Transverse colon (tissue), 4 donors: ENCODE measurements around the gene ADAM10. TPM values are rescaled to one million over a fixed set of nuclear protein-coding genes. Genes with fewer than 3 reads are reported as not detected.

Experiments
- DNase-seq: peaks from one replicate; pipeline ENCODE4 v3.0.0-alpha.2; 2019
- H3K27ac ChIP-seq, 4 donors: fragments of 200-600 bp; sonication (generic); 2 replicates each; pipeline ENCODE4 v1.5.1; 2016 to 2018; ENCODE audit warnings: inconsistent platforms in 4 of 4
- H3K27me3 ChIP-seq: fragments of 200-600 bp; sonication (generic); 2 replicates; pipeline ENCODE4 v1.5.1; 2017; ENCODE audit warnings: inconsistent platforms
- H3K36me3 ChIP-seq, 4 donors: fragments of 200-600 bp; sonication (generic); 2 replicates each; pipeline ENCODE4 v1.5.1; 2017 to 2019; ENCODE audit warnings: inconsistent platforms in 4 of 4
- H3K4me1 ChIP-seq, 4 donors: fragments of 200-600 bp; sonication (generic); 2 replicates each; pipeline ENCODE4 v1.5.1; 2017 to 2020; ENCODE audit warnings: inconsistent platforms in 4 of 4
- H3K4me3 ChIP-seq, 4 donors: fragments of 200-600 bp; sonication (generic); 1 replicate in 1 of 4; 2 replicates in 3 of 4; pipeline versions ENCODE4 v1.5.1 to v1.6.1; 2017 to 2019; ENCODE audit warnings: inconsistent platforms in 4 of 4
- H3K9me3 ChIP-seq, 2 donors: fragments of 200-600 bp; sonication (generic); 2 replicates each; pipeline ENCODE4 v1.5.1; 2017 to 2019; ENCODE audit warnings: inconsistent platforms in 2 of 2
- CTCF ChIP-seq, 5 experiments: fragments of 200-600 bp in 3 of 5; fragments of 450-650 bp in 2 of 5; sonication (generic) in 3 of 5; IDR thresholded peaks; 1 replicate in 2 of 5; 2 replicates in 3 of 5; pipeline ENCODE4 v1.5.1; 2016 to 2017; ENCODE audit warnings: antibody characterized with exemption in 5 of 5, inconsistent platforms in 3 of 5, mild to moderate bottlenecking in 2 of 5, moderate library complexity in 1 of 5
- EP300 ChIP-seq: sonication (generic); formaldehyde crosslinking; IDR thresholded peaks from one replicate; pipeline ENCODE4 v1.6.1; 2017; ENCODE audit warnings: antibody characterized with exemption, low read depth
- POLR2A ChIP-seq: fragments of 450-650 bp; IDR thresholded peaks from one replicate; pipeline ENCODE4 v1.6.1; 2016; ENCODE audit warnings: antibody characterized with exemption, mild to moderate bottlenecking, moderate library complexity
- POLR2AphosphoS5 ChIP-seq, 3 donors: sonication (generic); formaldehyde crosslinking; IDR thresholded peaks; one replicate each; pipeline ENCODE4 v1.6.1; 2016; ENCODE audit warnings: antibody characterized with exemption in 3 of 3
- WGBS, 2 donors: methylation state at CpG; one replicate each; pipeline ENCODE4 v1.1.5; 2018; ENCODE audit warnings: low coverage in 1 of 2; 5-methylcytosine and 5-hydroxymethylcytosine counted together
- in situ Hi-C, 4 donors: fragments of 200-750 bp; cut with MboI; loops; one replicate each; pipeline versions ENCODE4 v1.15.0 to v1.15.1; 2017; ENCODE audit warnings: low sequenced_read_pairs in 3 of 4, low pct_ligation_motif_present in 1 of 4, low pct_unique_long_range_greater_than_20kb in 1 of 4
- intact Hi-C: fragments of 100-400 bp; cut with DNase I; formaldehyde crosslinking; loops from one replicate; pipeline ENCODE4 v1.15.1; 2023; ENCODE audit warnings: low total_unique reads
- total RNA-seq, 4 donors: library from RNA; depleted of rRNA; stranded (reverse); fragments of >200 nt; gene quantifications; one replicate each; pipeline ENCODE4 v1.1.0, GENCODE V29; 2016

ADAM10 gene
- total RNA-seq, 4 donors from 2014 or later = 45.3 to 941 (median 69.1) TPM

GRCh38 chr15:58676766-58677165, 72.7 kb downstream of the ADAM10 start:
- TF ChIP-seq CTCF (IDR thresholded peaks at IDR 0.05) (no peak), POLR2A (no peak), EP300 (no peak), POLR2AphosphoS5 (IDR thresholded peaks at IDR 0.05) (no peak)

GRCh38 chr15:58671186-58671585, 78.3 kb downstream of the ADAM10 start:
- intact Hi-C loops = no loop called here
- TF ChIP-seq POLR2AphosphoS5 (IDR thresholded peaks at IDR 0.05) (no peak), POLR2A (no peak), EP300 (no peak), CTCF (IDR thresholded peaks at IDR 0.05) (no peak)

More at GRCh38 chr15:58676766-58677165, 72.7 kb downstream of the ADAM10 start:
- H3K4me1 ChIP-seq = peaks cover 0 to 7% (median 2%) of the 10 kb centered on the region in 4 donors
- H3K9me3 ChIP-seq = no peaks in the 10 kb centered on the region
- H3K27ac ChIP-seq = no peak overlapping the region
- DNase-seq = no peak
- no peaks in the 10 kb centered on the region for H3K36me3 ChIP-seq
- no peak overlapping the region for H3K4me3 ChIP-seq
- no peaks in the 10 kb centered on the region for H3K27me3 ChIP-seq
- WGBS, 2 donors = 70 to 82% methylated on average over 4 of the region's 4 CpGs
- intact Hi-C loops (no loop called here), in situ Hi-C loops (no loop called here)

GRCh38 chr15:58669108-58669507, 80.4 kb downstream of the ADAM10 start:
- intact Hi-C loops (no loop called here), in situ Hi-C loops (no loop called here)
- no peak for DNase-seq
- Histone ChIP-seq H3K27me3 (no peaks in the 10 kb centered on the region), H3K9me3 (no peaks in the 10 kb centered on the region), H3K4me1 (peaks cover 0 to 11% (median 3%) of the 10 kb centered on the region in 4 donors), H3K36me3 (peaks cover 0 to 14% (median 0%) of the 10 kb centered on the region in 4 donors), H3K4me3 (no peak overlapping the region), H3K27ac (no peak overlapping the region)
- WGBS, 2 donors = 30 to 55% methylated on average over 1 of the region's 1 CpG
- TF ChIP-seq CTCF (IDR thresholded peaks at IDR 0.05) (no peak), EP300 (no peak), POLR2AphosphoS5 (IDR thresholded peaks at IDR 0.05) (no peak), POLR2A (no peak)

More at GRCh38 chr15:58671186-58671585, 78.3 kb downstream of the ADAM10 start:
- 92 to 98% methylated on average over 2 of the region's 2 CpGs for WGBS, 2 donors
- no peak overlapping the region for H3K27ac ChIP-seq
- H3K4me1 ChIP-seq = peaks cover 0 to 11% (median 3%) of the 10 kb centered on the region in 4 donors
- in situ Hi-C loops = no loop called here
- DNase-seq = no peak
- no peaks in the 10 kb centered on the region for H3K36me3 ChIP-seq
- no peaks in the 10 kb centered on the region for H3K27me3 ChIP-seq
- H3K4me3 ChIP-seq = no peak overlapping the region
- H3K9me3 ChIP-seq = no peaks in the 10 kb centered on the region

GRCh38 chr15:58666957-58667356, 82.5 kb downstream of the ADAM10 start:
- H3K36me3 ChIP-seq = peaks cover 0 to 25% (median 0%) of the 10 kb centered on the region in 4 donors
- in situ Hi-C loops = no loop called here
- H3K27ac ChIP-seq = no peak overlapping the region
- no peak for DNase-seq
- H3K4me3 ChIP-seq = no peak overlapping the region
- H3K4me1 ChIP-seq = peaks cover 0 to 11% (median 3%) of the 10 kb centered on the region in 4 donors
- WGBS, 2 donors = 57 to 94% methylated on average over 1 of the region's 1 CpG
- TF ChIP-seq POLR2A (no peak), CTCF (IDR thresholded peaks at IDR 0.05) (no peak), EP300 (no peak), POLR2AphosphoS5 (IDR thresholded peaks at IDR 0.05) (no peak)
- H3K27me3 ChIP-seq = no peaks in the 10 kb centered on the region
- no peaks in the 10 kb centered on the region for H3K9me3 ChIP-seq
- intact Hi-C loops = loop anchor here (2.0 kb wide), 1 partner anchor 22 kb away; no protein-coding TSS in a partner anchor
